GM19372 (cell line): ENCODE measurements around the gene MEGF11.

Experiments used
- ATAC-seq: cut with Tn5 transposase; IDR thresholded peaks from one replicate; pipeline ENCODE4 v1.9.1; 2021; ENCODE audit warnings: mild to moderate bottlenecking, low read depth, moderate library complexity; ENCODE audit not compliant: unreplicated experiment

Gene MEGF11

GRCh38 chr15:66100761-66101160, 152.8 kb downstream of the MEGF11 start:
- ATAC-seq, result no peak

- ATAC-seq, result no peak
Observed at GRCh38 chr15:66099950-66100671, 153.4 kb downstream of the MEGF11 start.

- ATAC-seq, result no peak
Observed at GRCh38 chr15:66098022-66098363, 155.6 kb downstream of the MEGF11 start.

GRCh38 chr15:66097151-66098021, 156.2 kb downstream of the MEGF11 start:
- ATAC-seq, result no peak

- ATAC-seq, result no peak
Observed at GRCh38 chr15:66096688-66097058, 156.9 kb downstream of the MEGF11 start.

GRCh38 chr15:66095871-66096687, 157.5 kb downstream of the MEGF11 start:
- no peak for ATAC-seq

GRCh38 chr15:66094331-66094730, 159.2 kb downstream of the MEGF11 start:
- ATAC-seq, result no peak

- ATAC-seq, result no peak
Observed at GRCh38 chr15:66092053-66093016, 161.2 kb downstream of the MEGF11 start.

- no peak for ATAC-seq
Observed at GRCh38 chr15:66089509-66089908, 164.0 kb downstream of the MEGF11 start.

GRCh38 chr15:66089049-66089448, 164.5 kb downstream of the MEGF11 start:
- no peak for ATAC-seq

- ATAC-seq, result no peak
Observed at GRCh38 chr15:66085128-66085527, 168.4 kb downstream of the MEGF11 start.

GRCh38 chr15:66084704-66085103, 168.8 kb downstream of the MEGF11 start:
- ATAC-seq, result no peak

GRCh38 chr15:66080717-66081398, 172.7 kb downstream of the MEGF11 start:
- no peak for ATAC-seq

- no peak for ATAC-seq
Observed at GRCh38 chr15:66078929-66079275, 174.6 kb downstream of the MEGF11 start.

GRCh38 chr15:66078196-66078928, 175.2 kb downstream of the MEGF11 start:
- ATAC-seq, result no peak

GRCh38 chr15:66077320-66077663, 176.3 kb downstream of the MEGF11 start:
- ATAC-seq, result no peak

GRCh38 chr15:66076591-66077319, 176.8 kb downstream of the MEGF11 start:
- no peak for ATAC-seq

- no peak for ATAC-seq
Observed at GRCh38 chr15:66075947-66076346, 177.6 kb downstream of the MEGF11 start.
